Measurements from ENCODE around the gene PRDX1.

PRDX1 gene

DNA sequence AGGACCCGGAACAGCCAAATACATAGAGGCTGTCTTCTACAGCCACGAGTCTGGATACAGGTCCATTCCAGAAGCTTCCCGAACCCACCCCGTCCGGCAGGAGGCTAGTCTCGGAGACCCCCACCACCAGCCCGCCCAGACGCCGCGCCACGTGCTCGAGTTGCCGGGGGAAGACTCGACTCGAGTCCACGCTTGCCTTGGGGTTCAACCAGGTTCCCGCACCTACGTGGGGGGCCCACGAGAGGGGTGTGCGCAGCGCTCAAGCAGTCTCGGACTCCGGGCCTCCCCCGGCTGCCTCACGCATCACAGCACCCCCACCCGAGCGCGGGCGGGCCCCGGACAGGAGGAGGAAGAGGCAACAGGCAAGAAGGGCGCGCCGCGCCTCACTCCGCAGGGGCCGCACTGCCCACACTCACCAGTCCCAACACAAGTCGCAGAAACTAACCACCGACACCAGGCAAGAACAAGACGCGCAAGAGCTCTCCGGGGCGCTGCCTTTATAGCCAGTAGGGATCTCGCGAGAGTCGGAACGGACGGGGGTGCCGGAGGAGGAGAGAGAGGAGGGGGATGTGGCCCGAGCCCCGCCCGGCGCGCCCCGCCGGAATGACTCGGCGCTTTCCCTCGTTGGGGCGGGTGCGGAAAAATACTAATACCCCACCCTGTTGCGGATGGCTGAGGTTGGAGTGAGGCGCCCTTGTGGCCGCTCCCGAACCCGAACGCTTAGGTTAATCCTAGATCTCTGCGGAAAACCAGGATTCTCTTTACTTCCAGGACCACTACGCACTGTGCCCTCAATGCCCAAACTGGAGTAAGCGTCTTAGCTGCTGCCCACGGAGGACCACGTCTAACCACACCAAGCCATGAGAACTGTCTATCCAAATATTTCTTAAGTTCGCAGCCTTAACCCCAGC is at the start of gene PRDX1:
Gene PRDX1 (minus strand): TSS at position 472 of the 911 bp plus-strand sequence. CDS start 2,841 bp downstream, outside the sequence.
- peak; percentile 99 for DNase-seq

DNA sequence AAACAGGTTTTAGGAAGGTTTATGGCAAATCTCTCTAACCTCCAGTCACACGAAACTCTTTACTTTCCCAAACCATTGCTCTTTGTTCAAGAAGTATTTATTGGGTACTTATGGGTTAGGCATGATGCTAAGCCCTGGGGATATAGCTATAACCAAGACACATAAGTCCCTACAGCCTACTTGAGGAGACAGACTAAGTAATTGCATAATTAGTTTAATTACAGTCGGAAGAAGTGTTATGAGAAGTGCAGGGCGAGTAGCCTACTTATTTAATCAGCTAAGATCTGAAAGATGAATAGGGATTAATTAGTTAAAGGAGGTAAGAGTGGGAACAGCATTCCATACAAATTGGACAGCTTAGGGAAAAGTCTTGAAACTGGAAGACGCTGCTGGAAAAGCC is 48.9 kb upstream of the PRDX1 start:
- DNase-seq: no peak

DNA sequence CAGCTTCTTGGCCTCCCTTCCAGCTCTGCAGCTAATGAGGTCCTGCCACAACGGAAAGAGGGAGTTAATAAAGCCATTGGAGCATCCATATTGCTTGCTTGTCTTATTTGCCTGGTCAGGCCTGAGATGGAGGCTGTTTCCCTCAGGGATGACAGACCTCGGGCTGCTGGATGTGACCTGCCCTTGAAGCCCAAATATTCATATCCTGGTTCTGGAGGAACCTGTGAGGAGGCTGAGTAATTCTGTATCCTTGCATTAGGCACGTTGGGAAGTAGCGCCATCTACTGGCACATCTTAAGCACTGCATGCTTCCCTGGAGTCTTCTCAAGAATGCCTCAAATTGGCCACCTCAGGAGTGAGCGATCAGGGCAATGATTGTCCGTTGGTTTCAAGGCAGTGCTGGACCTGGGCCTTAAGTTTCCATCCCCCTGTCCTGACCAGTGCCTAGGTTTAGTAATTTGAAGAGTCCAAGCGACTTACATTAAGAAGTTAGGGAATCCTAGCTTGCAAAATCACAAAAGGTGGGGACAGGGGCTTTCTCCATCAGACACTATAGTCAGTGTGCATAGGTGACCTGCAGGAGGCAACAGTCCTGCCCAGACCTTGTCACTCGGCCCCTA is 48.4 kb upstream of the PRDX1 start:
- DNase-seq: peak; percentile 81

DNA sequence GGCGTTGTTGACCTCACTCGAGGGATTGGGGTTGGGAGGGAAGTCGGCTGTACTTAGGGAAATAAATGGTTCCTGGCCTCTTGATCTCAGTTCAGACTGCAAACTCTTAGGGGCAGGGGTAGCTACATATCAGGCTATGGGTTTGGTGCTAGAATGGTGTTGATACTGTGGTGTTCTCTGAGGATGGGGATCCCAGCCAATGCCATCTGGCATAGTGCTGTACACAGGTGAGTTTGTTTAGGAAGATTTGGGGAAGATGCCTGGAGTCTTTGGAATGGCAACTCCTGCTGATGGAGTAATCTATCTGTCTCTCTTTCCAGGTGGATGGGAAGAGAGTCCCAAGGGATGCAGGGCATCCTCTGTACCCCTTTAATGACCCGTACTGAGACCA is 47.9 kb upstream of the PRDX1 start:
- no peak for DNase-seq

DNA sequence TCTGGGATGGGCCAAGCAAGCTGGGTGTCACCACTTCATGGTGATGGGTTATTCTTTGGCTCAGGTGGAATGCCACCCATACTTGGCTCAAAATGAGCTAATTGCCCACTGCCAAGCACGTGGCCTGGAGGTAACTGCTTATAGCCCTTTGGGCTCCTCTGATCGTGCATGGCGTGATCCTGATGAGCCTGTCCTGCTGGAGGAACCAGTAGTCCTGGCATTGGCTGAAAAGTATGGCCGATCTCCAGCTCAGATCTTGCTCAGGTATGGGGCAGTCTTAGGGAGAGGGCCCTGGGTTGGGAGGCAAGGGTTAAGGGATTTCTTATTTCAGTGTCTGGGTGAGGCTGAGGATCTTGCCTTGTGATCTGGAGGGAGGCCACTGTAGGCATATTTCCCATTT is 46.7 kb upstream of the PRDX1 start:
- no peak for DNase-seq

DNA sequence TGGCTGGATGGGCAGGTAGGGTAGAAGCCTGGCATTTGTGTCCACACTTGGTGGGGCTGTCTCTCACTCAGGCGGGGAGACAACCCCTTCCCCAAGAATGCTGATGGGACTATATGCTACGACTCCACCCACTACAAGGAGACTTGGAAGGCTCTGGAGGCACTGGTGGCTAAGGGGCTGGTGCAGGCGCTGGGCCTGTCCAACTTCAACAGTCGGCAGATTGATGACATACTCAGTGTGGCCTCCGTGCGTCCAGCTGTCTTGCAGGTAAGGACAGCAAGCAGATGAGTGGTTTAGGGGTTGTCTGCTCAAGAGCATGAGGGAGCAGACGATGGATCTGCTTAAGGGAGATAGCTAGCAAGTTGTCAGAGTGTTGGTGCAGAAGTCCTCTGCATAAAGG is 46.2 kb upstream of the PRDX1 start:
- DNase-seq: no peak

DNA sequence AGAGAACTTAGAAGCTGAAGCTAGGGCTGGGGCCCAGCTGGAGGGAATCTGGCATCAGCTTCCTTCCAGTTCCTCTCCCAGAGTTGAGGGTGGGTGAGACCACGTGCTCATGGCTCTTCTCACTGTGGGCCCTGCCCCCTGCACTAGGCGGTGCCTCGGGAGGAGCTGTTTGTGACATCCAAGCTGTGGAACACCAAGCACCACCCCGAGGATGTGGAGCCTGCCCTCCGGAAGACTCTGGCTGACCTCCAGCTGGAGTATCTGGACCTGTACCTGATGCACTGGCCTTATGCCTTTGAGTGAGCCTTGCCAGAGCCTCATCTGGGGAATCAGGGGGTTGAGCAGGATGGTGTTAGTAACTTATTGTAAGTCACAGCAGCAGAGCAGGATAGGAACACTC is 45.0 kb upstream of the PRDX1 start:
- DNase-seq: no peak

DNA sequence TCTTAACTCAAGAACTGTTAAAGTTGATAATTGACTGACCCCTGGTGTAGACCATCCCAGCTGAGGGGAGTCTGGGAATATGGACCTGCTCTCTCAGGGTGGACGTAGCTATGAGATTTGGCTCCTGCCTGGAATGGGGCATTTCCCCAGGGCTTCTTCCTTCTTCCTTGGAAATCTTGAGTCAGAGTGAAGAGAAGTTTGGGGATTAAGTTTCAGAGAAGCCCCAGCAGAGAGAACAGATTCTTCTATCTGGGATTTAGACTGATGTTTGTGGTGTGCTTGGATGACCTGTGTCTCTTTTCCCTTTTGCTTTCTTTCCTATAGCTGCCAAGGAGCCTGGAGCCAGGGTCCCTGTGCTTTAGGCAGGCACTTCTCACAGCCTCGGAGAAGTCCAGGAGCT is 42.2 kb upstream of the PRDX1 start:
- no peak for DNase-seq

DNA sequence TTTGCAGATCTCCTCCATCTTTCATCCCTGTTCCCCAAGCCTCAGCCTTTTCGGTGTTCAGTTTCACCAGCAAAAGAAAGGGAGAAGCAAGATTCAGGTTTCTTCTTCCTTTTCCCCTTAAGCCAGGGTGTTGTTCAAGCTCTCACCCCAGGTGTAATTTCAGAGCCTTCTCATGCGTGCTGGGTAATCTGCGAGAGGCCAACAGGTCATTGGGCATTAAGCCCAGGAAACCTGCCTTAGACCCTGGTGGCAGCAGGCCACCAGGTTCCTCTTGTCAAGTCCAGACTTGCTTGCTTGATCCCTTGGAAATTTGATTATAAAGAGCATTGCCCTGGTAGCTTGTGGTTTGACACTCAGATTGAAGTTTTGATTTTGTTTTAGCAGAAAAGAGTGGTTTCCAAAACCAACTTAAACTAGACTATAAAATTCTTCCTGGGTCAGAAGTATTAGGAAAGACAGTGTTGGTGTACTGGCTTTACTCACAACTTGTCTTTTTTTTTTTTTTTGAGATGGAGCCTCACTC is 35.8 kb upstream of the PRDX1 start:
- DNase-seq: no peak

DNA sequence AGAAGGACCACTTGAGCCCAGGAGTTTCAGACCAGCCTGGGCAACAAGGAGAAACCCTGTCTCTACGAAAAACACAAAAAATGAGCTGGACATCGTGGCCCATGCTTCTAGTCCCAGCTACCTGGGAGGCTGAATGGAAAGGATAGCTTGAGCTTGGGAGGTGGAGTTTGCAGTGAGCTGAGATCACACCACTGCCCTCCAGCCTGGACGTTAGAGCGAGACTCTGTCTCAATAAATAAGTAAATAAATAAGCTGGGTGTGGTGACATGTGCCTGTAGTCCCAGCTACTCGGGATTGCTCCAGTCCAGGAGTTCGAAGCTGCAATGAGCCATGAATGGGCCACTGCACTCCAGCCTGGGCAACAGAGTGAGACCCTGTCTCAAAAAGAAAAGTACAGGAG is 32.5 kb upstream of the PRDX1 start:
- DNase-seq: no peak

DNA sequence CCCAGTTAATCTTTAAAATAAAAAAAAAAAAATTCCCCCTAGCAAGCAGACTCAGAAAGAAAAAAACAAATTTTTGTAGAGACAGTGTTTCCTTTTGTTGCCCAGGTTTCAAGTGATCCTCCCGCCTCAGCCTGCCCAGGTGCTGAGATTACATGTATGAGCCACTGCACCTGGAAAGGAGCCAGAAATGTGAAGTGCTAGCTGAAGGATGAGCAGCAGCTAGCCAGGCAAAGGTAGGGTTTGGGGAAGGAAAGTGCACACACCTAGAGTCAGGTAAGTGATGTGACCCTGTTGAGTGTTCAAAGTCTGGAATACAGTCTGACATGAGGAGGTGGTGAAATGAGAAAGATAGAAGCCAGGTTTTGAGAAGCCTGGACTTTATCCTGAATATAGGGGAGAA is 30.6 kb upstream of the PRDX1 start:
- DNase-seq: no peak

DNA sequence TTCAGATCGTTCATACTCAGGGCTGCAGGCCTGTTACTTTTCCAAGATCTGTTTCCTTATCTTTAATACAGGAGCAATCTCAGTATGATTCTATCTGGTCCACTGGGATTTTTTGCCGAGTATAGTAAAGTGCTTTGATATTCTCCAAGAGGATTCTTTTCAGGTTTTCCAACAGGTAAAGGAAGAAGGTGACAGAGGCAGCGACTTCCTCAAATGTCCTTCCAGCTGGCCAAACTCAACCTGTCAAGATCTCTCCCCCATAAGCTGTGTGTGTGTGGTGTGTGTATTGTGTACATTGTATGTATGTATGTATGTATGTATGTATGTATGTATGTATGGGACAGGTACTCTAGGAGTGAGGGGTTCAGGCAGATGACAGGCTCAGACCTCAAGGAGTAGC is 30.0 kb upstream of the PRDX1 start:
- no peak for DNase-seq

DNA sequence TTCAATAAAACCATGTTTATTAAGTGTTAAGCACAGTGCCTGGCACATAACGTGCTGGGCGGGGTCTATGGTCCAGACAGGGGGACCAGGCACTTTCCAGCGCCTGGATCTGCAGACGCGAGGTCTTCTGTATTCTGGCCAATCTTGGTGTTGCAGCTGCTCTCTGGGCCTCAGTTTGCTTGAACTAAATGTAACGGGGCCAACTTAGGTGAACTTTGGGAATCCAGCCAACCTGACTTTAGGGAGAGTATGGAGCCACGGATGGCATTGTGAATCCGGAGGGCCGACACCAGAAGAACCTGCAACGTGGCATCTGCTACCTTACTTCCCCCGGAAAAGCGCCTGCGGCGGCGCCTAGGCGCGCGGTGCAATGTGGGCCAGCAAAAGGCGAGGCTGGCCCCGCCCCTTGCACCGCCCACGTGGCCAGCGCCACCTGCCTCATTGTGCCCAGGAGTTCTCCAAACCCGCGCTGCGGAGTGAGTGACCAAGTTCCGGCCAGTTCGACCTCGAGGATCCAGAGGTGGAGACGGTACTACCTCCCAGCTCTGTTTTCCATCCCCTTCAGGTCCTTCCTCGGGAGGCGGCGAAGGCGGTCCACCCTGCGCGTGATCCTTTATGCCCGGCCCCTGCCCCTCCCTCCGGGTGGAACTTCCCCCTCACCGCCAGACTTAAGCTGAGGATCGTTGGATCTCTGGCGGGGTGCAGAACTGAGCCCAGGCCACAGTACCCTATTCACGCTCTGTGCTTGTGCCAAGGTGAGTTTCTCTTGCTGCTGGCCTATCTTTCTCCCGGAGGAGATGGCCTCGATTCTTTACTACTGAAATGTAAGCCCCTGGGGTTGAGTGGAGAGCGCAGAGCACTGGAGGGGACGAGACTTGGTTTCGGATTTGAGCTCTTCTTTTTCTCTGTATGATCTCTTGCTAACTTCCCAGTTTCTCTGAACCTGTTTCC is 29.0 kb upstream of the PRDX1 start, which contains the start of gene AKR1A1:
Gene AKR1A1 (plus strand): TSS at position 426 of the 951 bp plus-strand sequence. CDS start 10,969 bp downstream, outside the sequence.
- DNase-seq: peak; percentile 92

DNA sequence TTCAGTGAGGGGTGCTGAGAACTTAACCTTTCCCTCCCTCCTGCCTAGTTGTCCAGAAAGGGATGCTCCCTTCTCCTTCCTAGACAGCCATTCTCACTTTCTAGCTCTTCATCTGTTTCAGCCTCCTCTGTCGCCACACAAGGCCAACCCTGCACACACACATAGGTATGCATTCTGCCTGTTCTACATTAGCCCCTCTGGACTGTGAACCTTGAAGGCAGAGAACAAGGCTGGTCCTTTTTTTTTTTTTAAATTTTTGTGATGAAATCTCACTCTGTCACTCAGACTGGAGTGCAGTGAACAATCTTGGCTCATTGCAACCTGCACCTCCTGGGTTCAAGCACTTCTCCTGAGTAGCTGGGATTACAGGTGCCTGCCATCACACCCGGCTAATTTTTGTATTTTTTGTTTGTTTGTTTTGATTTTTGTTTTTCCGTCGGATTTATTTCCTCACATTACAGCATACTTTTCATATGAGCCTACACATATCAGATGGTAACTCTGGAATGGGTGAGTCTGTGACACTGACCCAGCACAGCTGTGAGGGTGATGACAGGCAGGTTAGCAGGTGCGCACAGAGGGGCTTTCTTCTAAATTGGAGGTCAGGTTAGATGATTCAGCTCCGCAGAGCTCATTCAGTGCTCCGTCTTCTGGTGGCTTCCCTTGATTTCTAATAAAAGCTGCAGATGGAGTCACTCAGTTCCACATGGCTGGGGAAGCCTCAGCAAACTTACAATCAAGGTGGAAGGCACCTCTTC is 24.0 kb upstream of the PRDX1 start:
- DNase-seq: no peak

DNA sequence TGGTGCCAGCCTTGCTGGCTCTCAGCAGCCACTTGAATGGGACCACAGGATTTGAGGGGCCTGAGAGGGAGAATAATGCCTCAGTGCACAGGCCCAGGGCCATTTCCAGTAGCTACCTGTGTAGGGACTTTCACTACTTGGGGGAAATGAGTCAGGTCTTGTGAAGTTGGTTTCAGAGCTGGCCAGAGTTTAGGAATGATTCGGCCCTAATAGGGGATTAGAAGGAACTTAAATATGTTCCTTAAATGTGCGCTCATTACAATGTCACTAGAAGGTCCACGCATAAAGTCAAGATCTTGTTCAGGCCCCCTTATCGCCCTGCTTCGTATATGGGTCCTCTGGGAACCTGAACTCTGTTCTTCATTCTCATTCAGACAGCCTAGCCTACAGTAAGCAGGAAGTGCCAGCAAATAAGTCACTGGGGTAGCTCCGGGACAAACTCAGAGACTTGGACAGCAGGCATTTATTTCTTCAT is 23.4 kb upstream of the PRDX1 start:
- DNase-seq: peak; percentile 36

DNA sequence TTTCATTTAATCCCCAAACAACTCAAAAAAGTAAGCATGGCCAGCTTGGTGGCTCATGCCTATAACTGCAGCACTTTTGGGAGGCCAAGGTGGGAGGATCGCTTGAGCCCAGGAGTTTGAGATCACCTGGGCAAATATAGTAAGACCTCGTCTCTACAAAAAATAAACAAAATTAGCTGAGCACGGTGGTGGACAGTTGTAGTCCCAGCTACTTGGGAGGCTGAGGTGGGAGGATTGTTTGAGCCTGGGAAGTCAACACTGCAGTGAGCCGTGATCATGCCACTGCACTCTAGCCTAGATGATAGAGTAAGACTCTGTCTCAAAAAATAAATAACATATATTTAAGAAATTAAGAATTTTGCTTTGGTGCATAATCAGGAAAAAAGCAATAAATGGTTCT is 22.8 kb upstream of the PRDX1 start:
- DNase-seq: no peak

DNA sequence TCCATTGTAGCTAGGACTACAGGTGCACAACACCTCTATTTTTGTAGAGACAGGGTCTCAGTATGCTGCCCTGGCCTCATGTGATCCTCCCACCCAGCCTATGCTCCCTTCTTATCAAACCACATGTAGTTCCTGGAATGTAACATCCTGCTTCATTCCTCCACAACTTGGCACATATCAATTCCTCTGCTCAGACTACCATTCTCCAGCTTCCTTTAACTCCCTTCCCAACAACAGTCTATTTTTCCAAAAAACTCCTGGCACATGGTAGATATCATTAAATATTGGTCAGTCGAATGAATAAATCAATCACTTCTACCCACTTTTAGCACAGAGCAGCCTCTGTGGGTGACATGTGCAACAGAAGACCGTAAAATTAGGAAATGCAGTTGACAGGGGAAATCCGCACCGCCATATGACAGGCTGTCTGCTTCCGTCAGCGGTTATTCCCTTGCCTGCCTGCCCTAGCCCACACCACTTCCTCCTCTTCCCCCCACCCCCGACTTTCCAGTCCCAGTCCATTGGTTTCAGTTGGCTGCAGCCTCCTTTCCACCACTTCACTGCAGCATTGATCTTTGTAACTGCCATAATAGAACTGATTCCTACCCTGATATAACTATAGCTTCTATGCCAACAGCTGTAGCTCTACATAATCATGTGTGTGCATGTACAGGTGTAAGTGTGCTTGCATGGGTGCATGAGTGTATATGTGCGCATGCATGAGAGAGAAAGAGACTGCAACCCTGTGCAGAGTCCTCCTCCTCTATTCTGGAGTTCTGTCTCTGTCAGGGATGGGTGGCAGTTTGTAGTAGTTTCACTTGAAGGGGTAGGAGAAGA is 22.1 kb upstream of the PRDX1 start:
- DNase-seq: peak; percentile 80

DNA sequence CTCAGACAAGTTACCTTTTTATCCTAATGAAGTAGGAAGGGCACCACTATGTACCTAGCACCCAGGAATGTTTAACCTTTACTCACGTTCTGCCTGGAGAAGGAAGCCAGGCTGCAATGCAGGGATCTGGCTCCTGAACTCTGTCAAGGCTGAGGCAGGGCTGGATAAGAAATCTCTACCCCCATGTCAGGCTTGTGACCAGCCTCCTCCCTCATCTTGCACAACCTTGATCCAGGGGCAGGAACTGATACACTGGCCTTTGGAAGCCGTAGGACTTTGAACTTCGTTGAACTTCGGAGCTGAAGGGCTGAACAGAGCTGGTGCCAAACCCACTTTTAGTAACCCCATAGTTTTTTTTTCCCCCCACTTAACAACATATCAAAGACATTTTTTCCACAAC is 20.9 kb upstream of the PRDX1 start:
- DNase-seq: no peak

DNA sequence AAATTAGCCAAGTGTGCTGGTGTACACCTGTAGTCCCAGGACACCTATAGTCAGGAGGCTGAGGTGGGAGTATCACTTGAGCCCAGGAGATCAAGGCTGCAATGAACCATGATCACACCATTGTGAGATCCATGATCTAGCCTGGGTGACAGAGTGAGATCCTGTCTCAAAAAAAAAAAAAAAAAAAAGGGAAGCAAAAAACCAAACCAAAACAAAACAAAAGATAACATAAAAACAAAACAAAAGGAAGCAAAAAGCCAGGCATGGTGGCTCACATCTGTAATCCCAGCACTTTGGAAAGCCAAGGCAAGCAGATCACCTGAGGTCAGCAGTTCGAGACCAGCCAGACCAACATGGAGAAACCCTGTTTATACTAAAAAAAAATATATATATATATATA is 19.5 kb upstream of the PRDX1 start:
- no peak for DNase-seq

DNA sequence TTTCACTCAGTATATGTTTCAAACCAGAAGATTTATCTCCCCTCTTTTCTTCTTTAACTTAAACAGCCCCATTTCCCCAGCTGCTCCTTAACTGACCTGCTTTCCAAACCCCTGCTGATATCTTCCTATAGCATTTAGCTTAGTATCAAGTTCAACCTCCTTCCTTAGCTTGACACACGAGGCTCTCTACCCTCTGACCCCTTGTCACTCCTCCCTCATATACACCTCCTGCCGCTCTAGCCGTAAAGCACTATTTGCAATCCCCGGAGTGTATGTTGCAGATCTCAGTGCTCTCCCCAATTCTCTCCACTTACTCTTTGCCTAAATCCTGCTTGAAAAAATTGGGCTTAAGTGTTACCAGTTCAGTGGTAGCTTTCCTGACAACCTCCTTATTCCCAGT is 15.2 kb upstream of the PRDX1 start:
- no peak for DNase-seq

Measured in stimulated activated CD8-positive, alpha-beta memory T cell treated with anti-CD3 and anti-CD28 coated beads, Interleukin-4, amount 100 ng/mL, for 48 hours (primary cell).